ENCODE measurements around the gene C1QTNF9B. TPM values are rescaled to one million over a fixed set of nuclear protein-coding genes. Genes with fewer than 3 reads are reported as not detected.

The C1QTNF9B gene
- total RNA-seq, 1 experiment from 2014 or later, result not detected

DNA sequence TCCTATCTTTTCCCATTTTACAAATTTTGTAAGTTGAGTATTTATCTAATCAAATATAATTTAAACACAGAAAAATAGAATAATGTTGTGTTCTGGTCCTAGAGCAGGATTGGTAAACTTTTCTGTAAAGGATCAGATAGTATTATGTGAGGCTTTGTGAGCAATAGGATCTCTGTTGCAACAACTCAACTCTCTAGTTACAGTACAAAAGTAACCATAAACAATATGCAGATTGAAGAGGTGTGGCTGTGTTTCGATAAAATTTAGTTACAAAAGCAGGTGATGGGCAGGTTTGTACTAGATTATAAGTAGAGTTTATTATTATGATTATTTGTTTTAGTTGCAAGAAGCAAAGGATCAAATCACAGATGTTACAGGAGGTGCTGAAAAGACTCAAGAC, 15.2 kb upstream of the C1QTNF9B start:
- CTCF ChIA-PET, result no interaction called here
- no peaks in the 10 kb centered on the region for H3K27me3 ChIP-seq (ENCODE audit: insufficient read depth, low read depth)
- BruUV-seq (replicated peaks), result no TSS peak
- no peaks in the 10 kb centered on the region for H3K36me3 ChIP-seq (ENCODE audit: low read depth)
- H2AFZ ChIP-seq, result no peak overlapping the region
- no peak for DNase-seq
- no peaks in the 10 kb centered on the region for H4K20me1 ChIP-seq (ENCODE audit: insufficient read depth)
- no peak overlapping the region for H3K4me3 ChIP-seq
- POLR2A ChIA-PET (ENCODE audit: unreplicated experiment), result no interaction called here
- no peak overlapping the region for H3K27ac ChIP-seq
- H3K9me3 ChIP-seq (ENCODE audit: insufficient read depth, low read depth), result no peaks in the 10 kb centered on the region
- TF ChIP-seq EZH2 (IDR thresholded peaks at IDR 0.05; ENCODE audit: low read depth), result no peak
- TF ChIP-seq, protein P1, sequence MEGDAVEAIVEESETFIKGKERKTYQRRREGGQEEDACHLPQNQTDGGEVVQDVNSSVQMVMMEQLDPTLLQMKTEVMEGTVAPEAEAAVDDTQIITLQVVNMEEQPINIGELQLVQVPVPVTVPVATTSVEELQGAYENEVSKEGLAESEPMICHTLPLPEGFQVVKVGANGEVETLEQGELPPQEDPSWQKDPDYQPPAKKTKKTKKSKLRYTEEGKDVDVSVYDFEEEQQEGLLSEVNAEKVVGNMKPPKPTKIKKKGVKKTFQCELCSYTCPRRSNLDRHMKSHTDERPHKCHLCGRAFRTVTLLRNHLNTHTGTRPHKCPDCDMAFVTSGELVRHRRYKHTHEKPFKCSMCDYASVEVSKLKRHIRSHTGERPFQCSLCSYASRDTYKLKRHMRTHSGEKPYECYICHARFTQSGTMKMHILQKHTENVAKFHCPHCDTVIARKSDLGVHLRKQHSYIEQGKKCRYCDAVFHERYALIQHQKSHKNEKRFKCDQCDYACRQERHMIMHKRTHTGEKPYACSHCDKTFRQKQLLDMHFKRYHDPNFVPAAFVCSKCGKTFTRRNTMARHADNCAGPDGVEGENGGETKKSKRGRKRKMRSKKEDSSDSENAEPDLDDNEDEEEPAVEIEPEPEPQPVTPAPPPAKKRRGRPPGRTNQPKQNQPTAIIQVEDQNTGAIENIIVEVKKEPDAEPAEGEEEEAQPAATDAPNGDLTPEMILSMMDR (conservative IDR thresholded peaks at IDR 0.05), result no peak
- intact Hi-C loops (cut with micrococcal nuclease; ENCODE audit: unreplicated experiment), result no loop called here
- H3K9me2 ChIP-seq (ENCODE audit: insufficient read depth), result no peaks in the 10 kb centered on the region
- H3K4me2 ChIP-seq, result no peak overlapping the region
- no peaks in the 10 kb centered on the region for H3K79me2 ChIP-seq (ENCODE audit: low read depth)
- H3K4me1 ChIP-seq (replicated peaks; ENCODE audit: insufficient read depth), result 0 out of 2 replicates have a peak, but pooled peaks cover 6% of the 10 kb centered on the region
- H3F3A ChIP-seq (ENCODE audit: insufficient read depth, low read depth), result peaks cover 4% of the 10 kb centered on the region; the same call in 1 of the 2 replicates

DNA sequence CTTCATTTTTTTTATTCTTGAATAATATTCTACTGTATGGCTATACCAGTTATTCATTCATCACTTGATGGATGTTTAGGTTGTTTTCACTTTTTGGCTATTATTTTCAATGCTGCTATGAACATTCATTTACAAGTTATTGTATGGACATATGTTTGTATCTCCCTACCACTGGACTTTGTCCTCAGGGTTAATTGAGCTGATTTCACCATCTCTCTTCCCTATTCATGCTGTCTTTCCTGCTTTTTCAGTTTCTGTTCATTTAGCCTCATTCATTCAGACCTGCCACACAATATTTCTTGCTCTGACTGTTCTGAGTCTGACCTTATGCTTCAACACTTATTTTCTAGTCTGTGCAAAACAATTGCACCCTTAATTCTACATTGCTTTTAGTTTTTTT, 12.3 kb upstream of the C1QTNF9B start:
- no peaks in the 10 kb centered on the region for H3K36me3 ChIP-seq (ENCODE audit: low read depth)
- no peaks in the 10 kb centered on the region for H3K9me2 ChIP-seq (ENCODE audit: insufficient read depth)
- TF ChIP-seq EZH2 (IDR thresholded peaks at IDR 0.05; ENCODE audit: low read depth), result no peak
- TF ChIP-seq, protein P1 (conservative IDR thresholded peaks at IDR 0.05), result no peak
- no peak overlapping the region for H3K4me3 ChIP-seq
- H4K20me1 ChIP-seq (ENCODE audit: insufficient read depth), result 0 out of 2 replicates have a peak, but pooled peaks cover 5% of the 10 kb centered on the region
- no peak overlapping the region for H3K27ac ChIP-seq
- H3K27me3 ChIP-seq (ENCODE audit: insufficient read depth, low read depth), result no peaks in the 10 kb centered on the region
- no peaks in the 10 kb centered on the region for H3K4me1 ChIP-seq (replicated peaks; ENCODE audit: insufficient read depth)
- no peak for DNase-seq
- H3K79me2 ChIP-seq (ENCODE audit: low read depth), result no peaks in the 10 kb centered on the region
- POLR2A ChIA-PET (ENCODE audit: unreplicated experiment), result no interaction called here
- intact Hi-C loops (cut with micrococcal nuclease; ENCODE audit: unreplicated experiment), result no loop called here
- H3K4me2 ChIP-seq, result no peak overlapping the region
- no TSS peak for BruUV-seq (replicated peaks)
- H3K9me3 ChIP-seq (ENCODE audit: insufficient read depth, low read depth), result no peaks in the 10 kb centered on the region
- peaks cover 4% of the 10 kb centered on the region; the same call in 1 of the 2 replicates for H3F3A ChIP-seq (ENCODE audit: insufficient read depth, low read depth)
- CTCF ChIA-PET, result no interaction called here
- H2AFZ ChIP-seq, result no peak overlapping the region

DNA sequence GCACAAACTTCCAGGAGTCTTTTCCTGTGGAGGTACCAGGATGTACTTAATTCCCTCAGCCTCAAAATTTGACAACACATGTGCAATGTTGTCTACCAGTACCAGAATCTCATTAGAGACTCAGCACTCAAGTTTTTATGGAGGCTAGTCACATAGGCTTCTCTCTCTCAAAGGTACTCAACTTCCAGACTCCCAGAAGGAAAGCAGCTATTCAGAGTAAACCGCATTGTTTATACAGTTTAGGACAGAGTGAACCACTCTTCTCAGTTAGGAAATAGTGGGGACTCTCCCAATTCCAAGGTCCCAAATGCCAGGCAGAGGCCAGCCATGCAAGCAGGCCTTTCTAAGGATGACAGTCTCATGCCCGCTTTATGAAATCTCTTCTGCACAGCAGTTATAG, 8.5 kb upstream of the C1QTNF9B start:
- Histone ChIP-seq H3K4me1 (replicated peaks; ENCODE audit: insufficient read depth) (peaks cover 11% of the 10 kb centered on the region), H3K27me3 (ENCODE audit: insufficient read depth, low read depth) (no peaks in the 10 kb centered on the region), H3K4me3 (no peak overlapping the region), H3K4me2 (no peak overlapping the region), H3K79me2 (ENCODE audit: low read depth) (no peaks in the 10 kb centered on the region), H2AFZ (no peak overlapping the region), H3F3A (ENCODE audit: insufficient read depth, low read depth) (peaks cover 4% of the 10 kb centered on the region; the same call in 1 of the 2 replicates), H4K20me1 (ENCODE audit: insufficient read depth) (0 out of 2 replicates have a peak, but pooled peaks cover 5% of the 10 kb centered on the region), H3K36me3 (ENCODE audit: low read depth) (no peaks in the 10 kb centered on the region), H3K9me2 (ENCODE audit: insufficient read depth) (no peaks in the 10 kb centered on the region), H3K9me3 (ENCODE audit: insufficient read depth, low read depth) (no peaks in the 10 kb centered on the region), H3K27ac (no peak overlapping the region)
- intact Hi-C loops (cut with micrococcal nuclease; ENCODE audit: unreplicated experiment), result no loop called here
- ChIA-PET CTCF (no interaction called here), POLR2A (ENCODE audit: unreplicated experiment) (no interaction called here)
- no peak for DNase-seq
- TF ChIP-seq, protein P1 (conservative IDR thresholded peaks at IDR 0.05), result no peak
- no peak for TF ChIP-seq EZH2 (IDR thresholded peaks at IDR 0.05; ENCODE audit: low read depth)
- BruUV-seq (replicated peaks), result no TSS peak

Measured in PC-9 (cell line).